ENCODE measurements around the gene PTPRT. TPM values are rescaled to one million over a fixed set of nuclear protein-coding genes. Genes with fewer than 3 reads are reported as not detected.

Gene PTPRT
- total RNA-seq, 1 experiment from 2014 or later, result 0.20 TPM

GRCh38 chr20:42443200-42443599, 746.5 kb downstream of the PTPRT start:
- no peak overlapping the region for H3K4me3 Mint-ChIP-seq (ENCODE audit: unreplicated experiment)
- no TSS peak for BruUV-seq (replicated peaks)
- intact Hi-C loops (cut with micrococcal nuclease; ENCODE audit: unreplicated experiment), result no loop called here
- no peaks in the 10 kb centered on the region for H3K36me3 Mint-ChIP-seq (ENCODE audit: insufficient read depth, unreplicated experiment)
- ChIA-PET POLR2A (no interaction called here), CTCF (no interaction called here)
- H3K9me3 Mint-ChIP-seq (ENCODE audit: unreplicated experiment), result no peaks in the 10 kb centered on the region
- H3K27ac Mint-ChIP-seq (ENCODE audit: unreplicated experiment), result no peak overlapping the region
- H3K4me1 Mint-ChIP-seq (ENCODE audit: low read depth, unreplicated experiment), result no peaks in the 10 kb centered on the region
- Histone ChIP-seq H3K4me3 (ENCODE audit: low read depth, low read length) (no peak overlapping the region), H3K9me3 (no peaks in the 10 kb centered on the region), H3K4me1 (no peaks in the 10 kb centered on the region), H3K27me3 (replicated peaks; ENCODE audit: control insufficient read depth, insufficient read depth, low read length) (no peaks in the 10 kb centered on the region), H3K36me3 (ENCODE audit: control insufficient read depth, insufficient read depth, low read length) (no peaks in the 10 kb centered on the region)
- no peak for DNase-seq
- no peak for TF ChIP-seq CTCF (IDR thresholded peaks at IDR 0.05; ENCODE audit: insufficient read depth in 1 of 2, low read depth in 1 of 2, low read length in 1 of 2, severe bottlenecking in 1 of 2, unreplicated experiment in 1 of 2)
- H3K27me3 Mint-ChIP-seq (ENCODE audit: insufficient read depth, unreplicated experiment), result peaks cover 17% of the 10 kb centered on the region

- H3K36me3 Mint-ChIP-seq (ENCODE audit: insufficient read depth, unreplicated experiment), result no peaks in the 10 kb centered on the region
- no peaks in the 10 kb centered on the region for H3K9me3 Mint-ChIP-seq (ENCODE audit: unreplicated experiment)
- Histone ChIP-seq H3K27me3 (replicated peaks; ENCODE audit: control insufficient read depth, insufficient read depth, low read length) (no peaks in the 10 kb centered on the region), H3K9me3 (no peaks in the 10 kb centered on the region), H3K4me3 (ENCODE audit: low read depth, low read length) (no peak overlapping the region), H3K36me3 (ENCODE audit: control insufficient read depth, insufficient read depth, low read length) (no peaks in the 10 kb centered on the region), H3K4me1 (no peaks in the 10 kb centered on the region)
- no peak for TF ChIP-seq CTCF (IDR thresholded peaks at IDR 0.05; ENCODE audit: insufficient read depth in 1 of 2, low read depth in 1 of 2, low read length in 1 of 2, severe bottlenecking in 1 of 2, unreplicated experiment in 1 of 2)
- no peak for DNase-seq
- no TSS peak for BruUV-seq (replicated peaks)
- H3K4me1 Mint-ChIP-seq (ENCODE audit: low read depth, unreplicated experiment), result no peaks in the 10 kb centered on the region
- H3K27ac Mint-ChIP-seq (ENCODE audit: unreplicated experiment), result no peak overlapping the region
- POLR2A ChIA-PET, result no interaction called here
- H3K4me3 Mint-ChIP-seq (ENCODE audit: unreplicated experiment), result no peak overlapping the region
- intact Hi-C loops (cut with micrococcal nuclease; ENCODE audit: unreplicated experiment), result no loop called here
- H3K27me3 Mint-ChIP-seq (ENCODE audit: insufficient read depth, unreplicated experiment), result peaks cover 17% of the 10 kb centered on the region
- CTCF ChIA-PET, result interaction anchor here (0.6 kb wide), 1 partner anchor 725 kb away, joined by 3 read pairs; no protein-coding TSS in a partner anchor
Observed at GRCh38 chr20:42442716-42443115, 747.0 kb downstream of the PTPRT start.

- Mint-ChIP-seq H3K27ac (ENCODE audit: unreplicated experiment) (no peak overlapping the region), H3K9me3 (ENCODE audit: unreplicated experiment) (no peaks in the 10 kb centered on the region), H3K4me1 (ENCODE audit: low read depth, unreplicated experiment) (no peaks in the 10 kb centered on the region), H3K27me3 (ENCODE audit: insufficient read depth, unreplicated experiment) (peaks cover 20% of the 10 kb centered on the region), H3K36me3 (ENCODE audit: insufficient read depth, unreplicated experiment) (no peaks in the 10 kb centered on the region), H3K4me3 (ENCODE audit: unreplicated experiment) (no peak overlapping the region)
- H3K27me3 ChIP-seq (replicated peaks; ENCODE audit: control insufficient read depth, insufficient read depth, low read length), result no peaks in the 10 kb centered on the region
- H3K9me3 ChIP-seq, result no peaks in the 10 kb centered on the region
- intact Hi-C loops (cut with micrococcal nuclease; ENCODE audit: unreplicated experiment), result no loop called here
- DNase-seq, result no peak
- H3K36me3 ChIP-seq (ENCODE audit: control insufficient read depth, insufficient read depth, low read length), result no peaks in the 10 kb centered on the region
- ChIA-PET CTCF (no interaction called here), POLR2A (no interaction called here)
- H3K4me1 ChIP-seq, result no peaks in the 10 kb centered on the region
- BruUV-seq (replicated peaks), result no TSS peak
- no peak for TF ChIP-seq CTCF (IDR thresholded peaks at IDR 0.05; ENCODE audit: insufficient read depth in 1 of 2, low read depth in 1 of 2, low read length in 1 of 2, severe bottlenecking in 1 of 2, unreplicated experiment in 1 of 2)
- H3K4me3 ChIP-seq (ENCODE audit: low read depth, low read length), result no peak overlapping the region
Observed at GRCh38 chr20:42441864-42442331, 747.8 kb downstream of the PTPRT start.
